Measurements from ENCODE around the gene PDE6B. TPM values are rescaled to one million over a fixed set of nuclear protein-coding genes. Genes with fewer than 3 reads are reported as not detected.

The PDE6B gene
- total RNA-seq, 4 donors from 2014 or later, result 2.2 to 5.8 (median 4.4) TPM

DNA sequence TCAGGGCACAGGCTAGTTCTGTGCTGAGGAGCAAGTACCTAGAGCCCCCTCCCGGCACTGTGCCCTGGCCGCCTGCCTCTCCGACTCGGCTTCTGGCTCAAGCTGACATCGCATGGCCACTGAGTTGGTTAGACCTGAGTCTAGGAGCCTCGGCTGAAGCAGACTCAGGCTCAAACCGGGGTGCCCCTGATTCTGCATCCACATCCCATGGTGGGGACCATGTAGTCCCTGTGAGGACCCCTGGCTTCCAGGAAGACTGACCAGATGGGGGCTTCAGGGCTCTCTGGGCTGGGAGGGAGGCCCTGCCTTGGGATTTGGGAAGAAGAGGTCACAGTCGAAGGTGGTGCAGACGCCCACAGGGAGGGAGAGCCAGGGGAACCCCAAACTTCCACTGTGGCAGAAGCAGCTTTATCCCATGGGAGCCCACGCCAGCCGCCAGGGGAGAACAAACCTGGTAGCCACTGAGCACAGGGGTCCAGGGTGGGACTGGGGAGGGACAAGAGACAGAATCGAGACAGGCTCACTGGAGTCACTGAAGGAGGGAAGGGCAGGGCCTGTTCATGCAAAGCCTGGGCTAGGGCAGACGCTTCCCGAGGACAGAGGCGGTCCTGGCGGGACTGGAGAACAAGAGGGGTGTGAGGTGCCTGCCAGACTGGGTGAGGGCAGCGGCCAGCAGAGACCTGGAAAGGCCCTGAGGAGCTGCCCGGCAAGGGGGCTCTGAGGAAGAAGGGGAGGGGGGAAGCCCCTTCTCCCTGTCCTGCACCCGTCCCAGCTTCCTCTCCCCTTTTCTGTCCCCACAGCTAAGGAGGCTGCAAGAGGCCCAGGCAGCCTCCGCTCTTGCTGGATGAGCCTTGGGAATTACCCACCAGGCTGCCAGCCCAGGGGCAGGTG is 1.1 kb downstream of the PDE6B start:
- peaks cover 0 to 67% (median 0%) of the 10 kb centered on the region in 4 donors for H3K27me3 ChIP-seq
- intact Hi-C loops (cut with DNase I), result no loop called here
- TF ChIP-seq POLR2A (IDR thresholded peaks at IDR 0.05; ENCODE audit: low read depth) (no peak), EP300 (IDR thresholded peaks at IDR 0.05) (no peak), POLR2AphosphoS5 (IDR thresholded peaks at IDR 0.05) (no peak)
- TF ChIP-seq, protein P1, sequence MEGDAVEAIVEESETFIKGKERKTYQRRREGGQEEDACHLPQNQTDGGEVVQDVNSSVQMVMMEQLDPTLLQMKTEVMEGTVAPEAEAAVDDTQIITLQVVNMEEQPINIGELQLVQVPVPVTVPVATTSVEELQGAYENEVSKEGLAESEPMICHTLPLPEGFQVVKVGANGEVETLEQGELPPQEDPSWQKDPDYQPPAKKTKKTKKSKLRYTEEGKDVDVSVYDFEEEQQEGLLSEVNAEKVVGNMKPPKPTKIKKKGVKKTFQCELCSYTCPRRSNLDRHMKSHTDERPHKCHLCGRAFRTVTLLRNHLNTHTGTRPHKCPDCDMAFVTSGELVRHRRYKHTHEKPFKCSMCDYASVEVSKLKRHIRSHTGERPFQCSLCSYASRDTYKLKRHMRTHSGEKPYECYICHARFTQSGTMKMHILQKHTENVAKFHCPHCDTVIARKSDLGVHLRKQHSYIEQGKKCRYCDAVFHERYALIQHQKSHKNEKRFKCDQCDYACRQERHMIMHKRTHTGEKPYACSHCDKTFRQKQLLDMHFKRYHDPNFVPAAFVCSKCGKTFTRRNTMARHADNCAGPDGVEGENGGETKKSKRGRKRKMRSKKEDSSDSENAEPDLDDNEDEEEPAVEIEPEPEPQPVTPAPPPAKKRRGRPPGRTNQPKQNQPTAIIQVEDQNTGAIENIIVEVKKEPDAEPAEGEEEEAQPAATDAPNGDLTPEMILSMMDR (IDR thresholded peaks at IDR 0.05), result no peak

GRCh38 chr4:627347-628125 is 2.2 kb downstream of the PDE6B start:
- intact Hi-C loops (cut with DNase I), result no loop called here
- Histone ChIP-seq H3K9me3 (no peaks in the 10 kb centered on the region), H3K36me3 (no peaks in the 10 kb centered on the region), H3K4me1 (no peaks in the 10 kb centered on the region), H3K27me3 (peaks cover 0 to 65% (median 0%) of the 10 kb centered on the region in 4 donors), H3K27ac (replicated peaks in 1 of 4) (no peak overlapping the region), H3K4me3 (no peak overlapping the region)
- 81% methylated on average over 15 of the region's 15 CpGs for WGBS
- TF ChIP-seq POLR2AphosphoS5 (IDR thresholded peaks at IDR 0.05) (no peak), POLR2A (IDR thresholded peaks at IDR 0.05; ENCODE audit: low read depth) (no peak), EP300 (IDR thresholded peaks at IDR 0.05) (no peak)
- TF ChIP-seq, protein P1 (IDR thresholded peaks at IDR 0.05), result no peak
- no peak for DNase-seq (ENCODE audit: extremely low spot score)

More for the DNA sequence above, 1.1 kb downstream of the PDE6B start:
- WGBS, result 74% methylated on average over 16 of the region's 20 CpGs
- Histone ChIP-seq H3K9me3 (no peaks in the 10 kb centered on the region), H3K27ac (replicated peaks in 1 of 4) (no peak overlapping the region), H3K4me3 (no peak overlapping the region), H3K4me1 (no peaks in the 10 kb centered on the region), H3K36me3 (no peaks in the 10 kb centered on the region)
- DNase-seq (ENCODE audit: extremely low spot score), result no peak

DNA sequence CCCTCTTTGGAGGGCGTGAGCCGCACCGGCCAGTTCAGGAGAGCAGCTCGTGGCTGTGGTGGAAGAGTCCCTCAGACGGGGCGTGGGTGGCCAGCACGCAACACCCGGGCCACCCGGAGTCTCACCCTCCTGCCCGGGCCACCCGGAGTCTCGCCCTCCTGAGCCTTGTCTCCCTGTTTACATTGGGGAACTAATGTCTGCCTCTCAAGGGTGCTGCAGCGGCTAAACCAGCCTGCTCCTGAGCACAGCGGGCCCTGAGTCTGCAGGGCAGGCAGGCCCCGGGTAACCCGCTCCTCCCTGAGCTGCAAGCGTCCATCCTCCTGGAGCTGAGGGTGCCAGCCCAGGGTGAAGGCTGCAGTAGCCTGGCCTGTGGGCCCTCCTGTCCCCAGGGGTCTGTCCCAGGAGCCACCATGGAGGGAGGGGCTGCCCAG is 3.0 kb downstream of the PDE6B start:
- H3K4me1 ChIP-seq, result no peaks in the 10 kb centered on the region
- H3K9me3 ChIP-seq, result peaks cover 0 to 3% (median 0%) of the 10 kb centered on the region in 4 donors
- H3K27me3 ChIP-seq, result peaks cover 0 to 63% (median 0%) of the 10 kb centered on the region in 4 donors
- WGBS, result 95% methylated on average over 8 of the region's 17 CpGs
- no peak for DNase-seq (ENCODE audit: extremely low spot score)
- no peak overlapping the region for H3K4me3 ChIP-seq
- no peaks in the 10 kb centered on the region for H3K36me3 ChIP-seq
- H3K27ac ChIP-seq (replicated peaks in 1 of 4), result no peak overlapping the region
- TF ChIP-seq POLR2AphosphoS5 (IDR thresholded peaks at IDR 0.05) (no peak), EP300 (IDR thresholded peaks at IDR 0.05) (no peak), POLR2A (IDR thresholded peaks at IDR 0.05; ENCODE audit: low read depth) (no peak)
- TF ChIP-seq, protein P1 (IDR thresholded peaks at IDR 0.05), result no peak
- intact Hi-C loops (cut with DNase I), result no loop called here

- WGBS, result 87% methylated on average over 20 of the region's 27 CpGs
- Histone ChIP-seq H3K27ac (replicated peaks in 1 of 4) (no peak overlapping the region), H3K36me3 (no peaks in the 10 kb centered on the region), H3K27me3 (peaks cover 0 to 56% (median 0%) of the 10 kb centered on the region in 4 donors), H3K4me3 (no peak overlapping the region), H3K9me3 (peaks cover 0 to 3% (median 0%) of the 10 kb centered on the region in 4 donors), H3K4me1 (no peaks in the 10 kb centered on the region)
- intact Hi-C loops (cut with DNase I), result no loop called here
- no peak for DNase-seq (ENCODE audit: extremely low spot score)
- TF ChIP-seq POLR2AphosphoS5 (IDR thresholded peaks at IDR 0.05) (no peak), POLR2A (IDR thresholded peaks at IDR 0.05; ENCODE audit: low read depth) (no peak), EP300 (IDR thresholded peaks at IDR 0.05) (no peak)
- TF ChIP-seq, protein P1 (IDR thresholded peaks at IDR 0.05), result no peak
These were observed 3.7 kb downstream of the PDE6B start for GRCh38 chr4:628821-629635.

All from esophagus muscularis mucosa (tissue), 4 donors.